HEK293T (cell line): ENCODE results near the gene SH2D5.

Source experiments
- ARNT ChIP-seq: fragments of 450-650 bp; IDR thresholded peaks from 2 replicates; pipeline ENCODE4 v1.6.1; 2017; ENCODE audit warnings: mild to moderate bottlenecking
- FOXK2 ChIP-seq: fragments of 450-650 bp; IDR thresholded peaks from 2 replicates; pipeline ENCODE4 v1.6.1; 2016; ENCODE audit warnings: mild to moderate bottlenecking
- HDGF ChIP-seq: fragments of 450-650 bp; IDR thresholded peaks from 2 replicates; pipeline ENCODE4 v1.6.1; 2017; ENCODE audit warnings: antibody characterized with exemption, borderline replicate concordance
- NFRKB ChIP-seq: fragments of 450-650 bp; IDR thresholded peaks from 2 replicates; pipeline ENCODE4 v1.6.1; 2016; ENCODE audit warnings: mild to moderate bottlenecking, moderate library complexity
- SP1 ChIP-seq: fragments of 450-650 bp; IDR thresholded peaks from 2 replicates; pipeline ENCODE4 v1.6.1; 2017
- TARDBP ChIP-seq: fragments of 450-650 bp; IDR thresholded peaks from 2 replicates; pipeline ENCODE4 v1.6.1; 2016

- TF ChIP-seq FOXK2 (no peak), SP1 (no peak), TARDBP (no peak), NFRKB (no peak), ARNT (no peak), HDGF (no peak)
These were observed 31.8 kb downstream of the SH2D5 start for GRCh38 chr1:20700636-20701215.
